ENCODE measurements around the gene AKAP10.
"Not testable (repeated sequence)": the region's sequence is repeated elsewhere in the genome, so short reads cannot be mapped to it uniquely, and the experiment has no call there.

AKAP10 gene

DNA sequence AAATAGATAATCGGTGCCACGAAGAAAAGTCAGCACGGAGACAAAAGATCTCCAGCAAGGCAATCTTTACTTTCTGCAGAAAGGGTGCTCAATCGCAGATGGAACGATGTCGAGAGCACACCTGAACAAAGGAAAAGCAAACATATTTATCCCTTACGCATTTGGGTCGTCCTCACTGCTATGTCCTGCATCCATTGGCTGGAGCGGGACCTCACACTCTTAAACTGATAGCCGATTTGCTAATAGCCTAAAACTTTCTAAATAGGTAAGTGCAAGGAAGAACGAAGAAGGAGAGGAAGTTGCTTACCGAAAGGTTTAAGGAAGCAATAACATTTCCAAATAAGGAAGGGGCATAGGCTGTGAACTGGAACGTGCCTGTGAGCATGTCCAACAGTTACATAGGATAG lies 1.2 kb upstream of the AKAP10 start:
- no peak for FAIRE-seq

GRCh38 chr17:19978209-19978802 lies 678 bp upstream of the AKAP10 start:
- no peak for FAIRE-seq

DNA sequence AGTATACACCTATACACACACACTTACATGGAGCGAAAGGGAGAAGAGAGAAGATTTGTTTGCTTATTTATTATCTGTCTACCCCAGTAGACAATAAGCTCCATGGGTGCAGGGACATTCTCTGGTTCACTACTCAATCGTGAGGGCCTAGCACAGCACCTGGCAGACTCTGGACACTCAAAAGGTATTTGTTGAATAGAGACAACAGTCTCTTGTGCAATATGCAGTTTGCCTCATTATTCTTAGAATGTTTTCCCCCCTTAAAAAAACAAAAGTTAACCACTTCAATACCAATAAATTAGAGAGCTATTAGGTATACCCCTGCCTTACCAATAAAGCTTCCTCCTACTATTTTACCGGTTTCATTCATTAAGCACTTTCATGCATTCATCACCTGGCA lies 2.0 kb downstream of the AKAP10 start:
- FAIRE-seq, result no peak

- no peak for FAIRE-seq
These were observed 4.5 kb downstream of the AKAP10 start for GRCh38 chr17:19973156-19973555.

GRCh38 chr17:19962954-19963353 lies 14.7 kb downstream of the AKAP10 start:
- not testable (repeated sequence) for FAIRE-seq

DNA sequence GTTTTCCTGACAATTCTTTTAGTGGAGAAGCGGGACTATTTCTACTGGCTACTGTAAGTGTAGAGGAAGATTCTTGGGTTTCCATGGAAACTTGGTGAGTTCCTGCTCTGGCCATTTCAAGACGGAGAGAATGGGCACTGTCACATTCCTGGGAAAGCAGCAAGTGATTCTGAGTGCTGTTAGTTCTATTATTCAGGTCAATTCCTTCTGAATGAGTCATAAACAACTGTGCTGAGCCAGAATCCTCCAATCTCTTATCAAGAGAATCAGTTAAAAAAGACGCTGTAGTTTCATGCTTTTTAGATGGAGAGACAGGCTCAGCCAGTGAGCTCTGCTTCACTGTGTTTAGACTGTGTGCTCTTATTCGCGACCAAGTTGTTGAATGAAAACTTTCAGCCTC lies 19.6 kb downstream of the AKAP10 start:
- no peak for FAIRE-seq

GRCh38 chr17:19955099-19955498 lies 22.5 kb downstream of the AKAP10 start:
- FAIRE-seq, result no peak

GRCh38 chr17:19951411-19951810 lies 26.2 kb downstream of the AKAP10 start:
- FAIRE-seq, result not testable (repeated sequence)

GRCh38 chr17:19950624-19951195 lies 26.9 kb downstream of the AKAP10 start:
- FAIRE-seq, result not testable (repeated sequence)

DNA sequence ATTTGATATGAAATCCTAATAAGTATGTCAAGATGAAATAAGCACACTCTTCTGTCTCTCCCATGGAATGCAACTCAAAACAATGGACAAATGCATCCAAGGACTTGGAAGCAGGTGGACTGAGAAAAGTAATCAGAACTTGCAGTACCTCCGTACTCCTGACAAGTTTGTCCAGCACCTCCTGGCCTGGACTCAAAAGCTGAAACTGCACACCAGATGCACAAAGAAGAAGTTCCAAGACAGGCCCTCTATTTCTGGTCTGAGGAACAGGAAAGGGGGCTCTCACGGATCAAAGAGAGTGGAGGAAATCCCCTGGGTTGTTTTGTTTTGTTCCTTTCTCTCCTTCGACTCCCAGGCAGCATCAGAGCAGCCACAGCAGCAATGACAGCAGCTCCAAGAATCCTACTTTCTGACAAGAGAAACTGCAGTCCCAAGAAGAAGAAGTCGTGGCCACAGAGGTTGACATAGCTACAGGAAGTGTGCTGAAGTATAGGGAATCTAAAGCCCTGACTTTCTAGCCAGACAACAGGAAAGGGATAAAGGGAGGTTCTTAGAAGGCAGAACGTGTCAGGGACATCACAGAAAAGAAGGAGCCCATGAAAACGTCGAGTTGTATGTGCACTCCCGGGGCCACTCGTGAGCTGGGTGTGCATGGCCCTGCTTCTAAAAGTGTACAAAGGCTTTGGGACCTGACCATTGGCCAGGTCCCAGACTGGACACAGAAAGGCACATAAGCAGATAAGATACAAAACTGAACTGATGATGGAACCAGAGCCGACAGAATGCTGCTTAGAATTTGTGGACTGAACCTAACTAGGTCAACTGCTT lies 29.3 kb downstream of the AKAP10 start:
- FAIRE-seq, result no peak

DNA sequence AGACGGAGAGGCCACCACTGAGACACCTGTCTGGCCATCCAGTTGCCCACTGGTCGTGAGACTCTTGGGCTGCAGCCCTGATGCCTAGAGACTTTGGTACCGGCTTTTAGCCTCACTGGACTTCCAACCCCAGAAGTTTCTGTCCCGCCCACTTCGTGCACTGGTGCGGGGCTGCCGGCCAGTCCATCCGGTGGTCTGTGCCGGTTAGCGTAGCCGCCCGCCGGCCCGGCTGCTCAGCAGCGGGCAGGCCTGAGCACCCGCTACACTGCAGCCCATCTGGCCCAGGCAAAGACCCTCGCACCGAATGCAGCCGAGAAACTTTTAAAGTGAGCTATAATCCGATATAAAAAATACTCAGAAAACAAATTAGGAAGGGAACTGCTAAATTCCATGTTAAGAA lies 30.7 kb downstream of the AKAP10 start:
- no peak for FAIRE-seq

DNA sequence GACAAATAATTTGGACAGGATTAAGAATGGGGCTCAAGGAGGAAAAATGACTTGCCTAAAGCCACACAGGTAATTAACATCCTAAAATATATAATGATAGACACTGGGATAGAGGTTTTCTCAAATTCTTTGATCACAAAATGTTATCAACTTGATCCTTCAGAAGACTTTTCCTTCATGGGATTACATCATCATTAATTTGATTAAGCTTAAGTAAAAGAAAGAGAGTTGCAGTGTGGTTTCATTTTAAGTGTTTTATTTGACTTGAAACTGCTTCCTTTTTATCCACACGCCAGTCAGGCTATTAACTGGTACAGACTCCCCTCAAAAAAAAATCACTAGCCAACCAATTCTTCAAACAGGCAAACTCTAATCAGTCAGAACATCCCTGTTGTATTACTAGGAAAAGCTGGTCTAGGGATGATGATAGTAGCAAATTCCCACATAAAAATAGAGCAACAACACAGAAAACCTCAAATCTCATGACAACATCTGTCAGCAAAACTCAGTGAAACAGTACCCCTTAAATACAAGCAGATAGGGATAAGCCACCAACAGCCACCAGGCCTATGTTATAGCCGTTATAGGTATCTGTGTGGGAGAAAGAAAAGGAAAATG lies 32.5 kb downstream of the AKAP10 start:
- no peak for FAIRE-seq

GRCh38 chr17:19943599-19943998 lies 34.0 kb downstream of the AKAP10 start:
- FAIRE-seq, result no peak

- no peak for FAIRE-seq
These were observed 34.6 kb downstream of the AKAP10 start for GRCh38 chr17:19943026-19943425.

- FAIRE-seq, result no peak
These were observed 36.7 kb downstream of the AKAP10 start for GRCh38 chr17:19940722-19941464.

DNA sequence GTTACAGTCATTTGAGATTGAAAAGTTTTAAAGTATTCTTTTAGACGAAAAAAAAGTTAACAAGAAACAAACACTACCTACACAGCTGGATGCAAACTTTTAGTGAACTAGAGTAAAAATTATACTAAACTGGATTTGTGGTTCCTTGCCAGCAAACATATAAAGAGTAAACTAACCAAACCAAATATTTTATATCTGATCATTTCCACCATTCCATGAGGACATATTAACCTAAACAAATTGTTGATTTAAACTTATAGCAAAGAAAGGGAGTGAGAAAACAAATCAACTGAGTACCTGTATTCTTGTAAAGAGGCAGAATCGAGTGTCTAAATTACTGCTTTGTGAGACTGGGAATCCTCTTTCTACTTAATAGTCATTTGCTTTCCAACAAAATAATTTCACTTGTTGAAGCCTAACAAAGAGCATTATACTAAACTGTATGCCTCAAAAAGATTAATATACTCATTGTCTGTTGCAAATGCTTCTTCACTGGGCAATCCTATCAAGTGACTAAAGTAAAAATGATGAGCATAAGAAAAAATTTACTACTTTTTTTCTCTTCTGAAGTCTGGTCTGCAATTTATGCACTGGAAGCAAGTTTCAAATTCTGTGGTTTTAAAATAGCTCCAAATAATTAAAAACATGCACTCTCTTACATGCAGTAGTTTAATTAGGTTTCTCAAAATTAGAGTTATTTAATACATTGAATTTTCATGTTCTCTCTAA lies 37.5 kb downstream of the AKAP10 start:
- FAIRE-seq, result no peak

DNA sequence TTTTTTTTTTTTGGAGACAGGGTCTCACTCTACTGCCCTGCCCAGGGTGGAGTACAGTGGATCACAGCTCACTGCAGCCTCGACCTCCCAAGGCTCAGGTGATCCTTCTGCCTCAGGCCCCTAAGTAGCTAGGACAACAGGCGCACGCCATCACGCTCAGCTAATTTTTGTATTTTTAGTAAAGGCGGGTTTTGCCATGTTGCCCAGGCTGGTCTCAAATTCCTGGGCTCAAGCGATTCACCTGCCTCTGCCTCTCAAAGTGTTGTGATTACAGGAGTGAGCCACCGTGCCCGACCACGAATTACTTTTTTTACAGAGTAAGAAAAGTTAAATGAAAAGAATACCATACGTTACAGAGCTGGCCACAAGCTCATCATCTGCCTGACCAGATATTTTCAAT lies 38.9 kb downstream of the AKAP10 start:
- no peak for FAIRE-seq

DNA sequence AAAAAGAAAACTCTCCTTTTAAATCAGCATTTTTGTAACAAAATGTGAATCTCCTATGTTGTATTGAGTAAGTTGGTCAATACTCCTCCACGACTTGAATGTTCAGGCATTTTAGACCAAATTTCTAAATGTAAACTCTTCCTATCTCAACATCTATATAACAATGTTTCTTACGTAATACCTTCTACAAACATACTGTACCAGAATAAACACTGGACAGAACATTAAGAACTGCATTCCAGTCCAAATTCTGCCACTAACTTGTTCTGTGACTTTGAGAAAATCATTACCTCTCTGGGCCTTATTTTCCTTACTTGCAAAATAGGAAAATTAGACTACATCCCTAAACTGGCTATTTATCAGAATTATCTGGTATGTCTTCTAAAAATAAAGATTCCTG lies 40.1 kb downstream of the AKAP10 start:
- FAIRE-seq, result no peak

- peak; percentile 58 for FAIRE-seq
These were observed 42.5 kb downstream of the AKAP10 start for GRCh38 chr17:19935169-19935568.

DNA sequence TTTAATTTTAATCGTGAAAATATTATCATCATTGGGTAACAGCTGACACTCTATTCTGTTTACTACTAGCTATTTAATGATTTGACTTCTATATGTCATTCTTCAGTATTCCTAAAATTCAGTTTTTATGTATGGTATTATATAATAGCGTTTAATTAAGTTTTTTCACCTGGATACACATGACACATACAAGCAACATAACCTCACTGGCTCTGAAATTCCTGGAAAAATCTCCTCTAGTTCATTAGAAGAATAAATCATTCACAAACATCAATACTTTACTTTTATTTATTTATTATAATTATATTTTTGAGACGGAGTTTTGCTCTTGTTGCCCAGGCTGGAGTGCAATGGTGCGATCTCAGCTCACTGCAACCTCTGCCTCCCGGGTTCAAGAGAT lies 44.0 kb downstream of the AKAP10 start:
- FAIRE-seq, result no peak

DNA sequence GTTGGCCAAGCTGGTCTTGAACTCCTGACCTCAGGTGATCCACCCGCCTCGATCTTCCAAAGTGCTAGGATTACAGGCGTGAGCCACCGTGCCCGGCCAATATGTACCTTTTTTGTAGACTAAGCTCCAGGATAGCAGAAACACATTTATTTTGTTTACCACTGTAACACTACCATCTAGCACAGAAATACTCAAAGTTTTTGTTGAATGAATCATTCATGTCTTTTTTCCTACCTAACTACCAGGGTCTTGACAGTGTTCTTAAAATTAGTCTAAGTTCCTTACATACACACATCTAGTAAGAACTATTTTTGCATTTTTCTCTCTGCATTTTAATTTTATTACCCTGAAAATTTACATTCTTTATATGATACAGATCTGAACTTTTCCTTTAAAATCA lies 44.4 kb downstream of the AKAP10 start:
- no peak for FAIRE-seq

DNA sequence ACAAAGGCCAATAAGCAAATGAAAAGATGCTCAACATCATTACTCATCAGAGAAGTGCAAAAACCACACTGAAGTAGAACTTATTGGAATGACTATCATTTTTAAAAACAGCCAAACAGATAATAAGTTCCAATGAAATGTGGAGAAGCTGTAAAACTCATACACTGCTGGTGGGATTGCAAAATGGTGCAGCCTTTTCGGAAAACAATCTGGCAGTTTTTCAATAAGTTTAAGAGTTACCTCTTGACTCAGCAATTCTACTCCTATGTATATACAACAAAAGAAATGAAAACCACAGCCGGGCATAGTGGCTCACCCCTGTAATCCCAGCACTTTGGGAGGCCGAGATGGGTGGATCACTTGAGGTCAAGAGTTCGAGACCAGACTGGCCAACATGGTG lies 49.3 kb downstream of the AKAP10 start:
- FAIRE-seq, result no peak
